BE2C (cell line): ENCODE measurements around the gene TMTC2.
A peak's percentile ranks its signal among the peaks of the same experiment; 100 is the strongest.

ENCODE experiments used
- DNase-seq: peaks from one replicate; pipeline ENCODE4 v3.0.0-alpha.2; 2020
- H3K27me3 ChIP-seq: fragments of 250-450 bp; sonication (Bioruptor Pico); 2 replicates; pipeline ENCODE4 v1.5.1; 2020; ENCODE audit warnings: mild to moderate bottlenecking
- H3K36me3 ChIP-seq: fragments of 250-450 bp; sonication (Bioruptor Pico); 2 replicates; pipeline ENCODE4 v1.5.1; 2020; ENCODE audit warnings: mild to moderate bottlenecking
- H3K4me1 ChIP-seq: fragments of 250-450 bp; sonication (Bioruptor Pico); 2 replicates; pipeline ENCODE4 v1.5.1; 2020
- H3K4me3 ChIP-seq: 2 replicates; pipeline ENCODE4 v1.5.1; 2011; ENCODE audit warnings: low read depth, low read length
- H3K9me3 ChIP-seq: fragments of 250-450 bp; sonication (Bioruptor Pico); 2 replicates; pipeline ENCODE4 v1.5.1; 2020
- TF ChIP-seq, protein P1 (sequence below): IDR thresholded peaks from 2 replicates; pipeline ENCODE4 v1.5.1; 2012; ENCODE audit warnings: mild to moderate bottlenecking, low read depth, low read length

TMTC2 gene

GRCh38 chr12:83003026-83003425, 316.3 kb downstream of the TMTC2 start:
- no peak for DNase-seq
- H3K9me3 ChIP-seq, result no peaks in the 10 kb centered on the region
- no peak overlapping the region for H3K4me3 ChIP-seq
- TF ChIP-seq, protein P1, sequence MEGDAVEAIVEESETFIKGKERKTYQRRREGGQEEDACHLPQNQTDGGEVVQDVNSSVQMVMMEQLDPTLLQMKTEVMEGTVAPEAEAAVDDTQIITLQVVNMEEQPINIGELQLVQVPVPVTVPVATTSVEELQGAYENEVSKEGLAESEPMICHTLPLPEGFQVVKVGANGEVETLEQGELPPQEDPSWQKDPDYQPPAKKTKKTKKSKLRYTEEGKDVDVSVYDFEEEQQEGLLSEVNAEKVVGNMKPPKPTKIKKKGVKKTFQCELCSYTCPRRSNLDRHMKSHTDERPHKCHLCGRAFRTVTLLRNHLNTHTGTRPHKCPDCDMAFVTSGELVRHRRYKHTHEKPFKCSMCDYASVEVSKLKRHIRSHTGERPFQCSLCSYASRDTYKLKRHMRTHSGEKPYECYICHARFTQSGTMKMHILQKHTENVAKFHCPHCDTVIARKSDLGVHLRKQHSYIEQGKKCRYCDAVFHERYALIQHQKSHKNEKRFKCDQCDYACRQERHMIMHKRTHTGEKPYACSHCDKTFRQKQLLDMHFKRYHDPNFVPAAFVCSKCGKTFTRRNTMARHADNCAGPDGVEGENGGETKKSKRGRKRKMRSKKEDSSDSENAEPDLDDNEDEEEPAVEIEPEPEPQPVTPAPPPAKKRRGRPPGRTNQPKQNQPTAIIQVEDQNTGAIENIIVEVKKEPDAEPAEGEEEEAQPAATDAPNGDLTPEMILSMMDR, result no peak
- no peaks in the 10 kb centered on the region for H3K4me1 ChIP-seq
- H3K27me3 ChIP-seq, result no peaks in the 10 kb centered on the region
- H3K36me3 ChIP-seq, result no peaks in the 10 kb centered on the region

GRCh38 chr12:83005534-83006197, 319.0 kb downstream of the TMTC2 start:
- Histone ChIP-seq H3K4me1 (no peaks in the 10 kb centered on the region), H3K36me3 (no peaks in the 10 kb centered on the region), H3K4me3 (no peak overlapping the region), H3K27me3 (no peaks in the 10 kb centered on the region), H3K9me3 (no peaks in the 10 kb centered on the region; the same call in 1 of the 2 replicates)
- DNase-seq, result no peak
- TF ChIP-seq, protein P1, result no peak

- no peak overlapping the region for H3K4me3 ChIP-seq
- H3K36me3 ChIP-seq, result no peaks in the 10 kb centered on the region
- peaks cover 3% of the 10 kb centered on the region; the same call in 1 of the 2 replicates for H3K9me3 ChIP-seq
- TF ChIP-seq, protein P1, result no peak
- no peaks in the 10 kb centered on the region; the same call in 1 of the 2 replicates for H3K27me3 ChIP-seq
- no peaks in the 10 kb centered on the region for H3K4me1 ChIP-seq
- DNase-seq, result no peak
Measured at GRCh38 chr12:83008703-83009102, 322.0 kb downstream of the TMTC2 start.

DNA sequence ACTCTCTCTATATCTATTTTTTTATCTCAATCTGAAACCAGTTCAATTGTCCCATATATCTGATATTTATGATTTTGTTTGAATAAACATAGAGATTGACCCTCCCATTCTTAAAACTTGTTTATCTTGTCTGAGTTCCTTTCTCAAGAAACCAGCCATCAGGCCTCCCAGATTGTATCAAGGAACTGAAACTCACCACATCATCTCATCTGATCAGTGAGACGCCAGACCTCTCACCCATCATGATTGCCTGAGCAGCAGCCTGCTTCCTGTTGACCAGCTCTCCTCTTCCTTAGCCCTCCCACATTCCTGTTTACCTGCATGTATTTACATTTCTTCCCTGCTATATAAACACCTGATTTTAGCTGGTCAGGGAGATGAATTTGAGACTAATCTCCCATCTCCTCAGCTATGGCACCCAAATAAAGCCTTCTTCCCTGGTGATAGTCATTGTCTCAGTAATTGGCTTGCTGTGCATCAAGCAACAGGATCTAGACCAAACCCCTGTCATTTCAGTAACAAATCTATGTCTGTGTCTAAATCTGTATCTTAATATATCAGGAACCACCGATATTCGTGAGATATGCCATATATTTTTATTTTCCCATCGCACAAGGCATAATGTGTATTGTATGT, 323.6 kb downstream of the TMTC2 start:
- Histone ChIP-seq H3K9me3 (peaks cover 3% of the 10 kb centered on the region; the same call in 1 of the 2 replicates), H3K4me1 (no peaks in the 10 kb centered on the region), H3K27me3 (no peaks in the 10 kb centered on the region; the same call in 1 of the 2 replicates), H3K36me3 (no peaks in the 10 kb centered on the region), H3K4me3 (no peak overlapping the region)
- DNase-seq, result no peak
- TF ChIP-seq, protein P1, result no peak

- Histone ChIP-seq H3K9me3 (peaks cover 3% of the 10 kb centered on the region; the same call in 1 of the 2 replicates), H3K36me3 (no peaks in the 10 kb centered on the region), H3K4me3 (peak overlapping the region; percentile 23), H3K4me1 (peaks cover 6% of the 10 kb centered on the region; the same call in 1 of the 2 replicates), H3K27me3 (no peaks in the 10 kb centered on the region; the same call in 1 of the 2 replicates)
- TF ChIP-seq, protein P1, result no peak
- DNase-seq, result no peak
Measured at GRCh38 chr12:83015390-83016217, 328.9 kb downstream of the TMTC2 start.
